ENCODE results near the gene GLRA1. TPM values are rescaled to one million over a fixed set of nuclear protein-coding genes. Genes with fewer than 3 reads are reported as not detected.

GLRA1 gene
- total RNA-seq, 4 donors from 2014 or later = not detected

DNA sequence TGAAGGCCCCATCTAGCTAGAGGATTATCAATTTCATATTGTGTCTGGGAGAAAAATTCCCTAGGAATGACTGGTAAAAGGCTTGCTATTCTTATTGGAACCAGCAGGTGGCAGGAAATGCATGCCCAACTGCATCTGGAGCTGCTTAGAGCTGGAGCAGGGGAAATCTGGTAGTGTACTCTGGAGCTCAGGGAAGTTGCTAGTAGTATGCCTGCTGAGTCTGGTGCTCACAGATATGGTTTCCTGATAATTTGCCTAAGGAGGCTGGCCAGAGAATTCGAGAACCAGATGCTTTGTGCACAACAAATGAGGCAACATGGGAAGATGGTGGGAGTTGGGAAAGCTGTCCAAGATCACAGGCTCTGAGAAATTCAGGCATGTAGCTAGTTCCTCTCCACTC lies 99.2 kb downstream of the GLRA1 start:
- H3K27ac ChIP-seq = no peak overlapping the region
- H3K9me3 ChIP-seq = no peaks in the 10 kb centered on the region
- no peaks in the 10 kb centered on the region for H3K36me3 ChIP-seq
- 18% methylated on average over 1 of the region's 1 CpG for WGBS
- no peak for DNase-seq (ENCODE audit: low spot score in 2 of 2)
- H3K27me3 ChIP-seq = no peaks in the 10 kb centered on the region
- H3K4me1 ChIP-seq = no peaks in the 10 kb centered on the region
- TF ChIP-seq, protein P1, sequence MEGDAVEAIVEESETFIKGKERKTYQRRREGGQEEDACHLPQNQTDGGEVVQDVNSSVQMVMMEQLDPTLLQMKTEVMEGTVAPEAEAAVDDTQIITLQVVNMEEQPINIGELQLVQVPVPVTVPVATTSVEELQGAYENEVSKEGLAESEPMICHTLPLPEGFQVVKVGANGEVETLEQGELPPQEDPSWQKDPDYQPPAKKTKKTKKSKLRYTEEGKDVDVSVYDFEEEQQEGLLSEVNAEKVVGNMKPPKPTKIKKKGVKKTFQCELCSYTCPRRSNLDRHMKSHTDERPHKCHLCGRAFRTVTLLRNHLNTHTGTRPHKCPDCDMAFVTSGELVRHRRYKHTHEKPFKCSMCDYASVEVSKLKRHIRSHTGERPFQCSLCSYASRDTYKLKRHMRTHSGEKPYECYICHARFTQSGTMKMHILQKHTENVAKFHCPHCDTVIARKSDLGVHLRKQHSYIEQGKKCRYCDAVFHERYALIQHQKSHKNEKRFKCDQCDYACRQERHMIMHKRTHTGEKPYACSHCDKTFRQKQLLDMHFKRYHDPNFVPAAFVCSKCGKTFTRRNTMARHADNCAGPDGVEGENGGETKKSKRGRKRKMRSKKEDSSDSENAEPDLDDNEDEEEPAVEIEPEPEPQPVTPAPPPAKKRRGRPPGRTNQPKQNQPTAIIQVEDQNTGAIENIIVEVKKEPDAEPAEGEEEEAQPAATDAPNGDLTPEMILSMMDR (IDR thresholded peaks at IDR 0.05) = peak; percentile 67 to 84
- TF ChIP-seq EP300 (IDR thresholded peaks at IDR 0.05) = no peak
- H3K4me3 ChIP-seq = no peak overlapping the region

DNA sequence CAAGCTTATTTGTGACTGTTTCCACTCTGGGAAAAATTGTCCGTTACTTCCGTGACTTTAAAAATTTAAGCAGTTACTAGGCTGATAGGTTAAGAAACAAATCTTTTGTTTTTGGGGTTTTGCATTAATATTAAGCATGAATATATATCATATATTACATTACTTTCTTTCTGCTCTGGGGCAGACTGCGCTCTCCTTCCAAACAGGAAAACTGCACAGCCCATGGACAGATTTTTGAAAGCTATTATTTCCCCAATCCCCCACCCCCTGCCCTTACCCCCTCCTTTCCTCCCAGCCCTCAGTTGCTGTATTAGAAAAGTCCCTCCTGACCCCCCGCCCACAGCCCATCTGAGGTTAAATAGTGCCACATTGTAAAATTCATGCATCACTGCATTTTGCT lies 102.5 kb downstream of the GLRA1 start:
- peaks cover 1% of the 10 kb centered on the region for H3K36me3 ChIP-seq
- TF ChIP-seq, protein P1 (IDR thresholded peaks at IDR 0.05) = no peak
- TF ChIP-seq EP300 (IDR thresholded peaks at IDR 0.05) (no peak), POLR2AphosphoS5 (IDR thresholded peaks at IDR 0.05) (no peak), POLR2A (IDR thresholded peaks at IDR 0.05) (no peak)
- H3K9me3 ChIP-seq = no peaks in the 10 kb centered on the region
- no peaks in the 10 kb centered on the region for H3K27me3 ChIP-seq
- no peak overlapping the region for H3K27ac ChIP-seq
- no peaks in the 10 kb centered on the region for H3K4me1 ChIP-seq
- no peak overlapping the region for H3K4me3 ChIP-seq
- WGBS = 97% methylated on average over 4 of the region's 4 CpGs
- no peak for DNase-seq (ENCODE audit: low spot score in 2 of 2)

DNA sequence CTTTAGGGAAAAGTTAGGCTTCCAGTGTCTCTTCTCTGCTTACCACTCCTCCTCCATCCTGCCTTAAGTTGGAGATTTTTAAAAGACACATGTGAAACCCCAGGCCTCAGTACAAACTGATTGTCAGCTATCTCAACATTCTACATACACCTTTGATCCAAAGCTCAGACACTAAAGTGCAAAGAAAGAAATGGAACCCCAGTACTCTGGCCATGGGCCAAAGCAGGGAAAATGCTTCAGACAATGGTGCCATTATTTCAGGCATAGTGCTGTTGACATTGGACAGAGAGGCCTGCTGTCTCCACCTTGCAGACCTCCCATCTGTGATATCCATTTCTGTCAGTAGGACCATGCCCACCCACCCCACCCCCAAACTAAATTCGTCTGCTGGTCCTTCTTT lies 103.7 kb downstream of the GLRA1 start:
- DNase-seq (ENCODE audit: low spot score in 2 of 2) = no peak
- Histone ChIP-seq H3K27me3 (no peaks in the 10 kb centered on the region), H3K36me3 (peaks cover 3% of the 10 kb centered on the region), H3K27ac (no peak overlapping the region), H3K9me3 (no peaks in the 10 kb centered on the region), H3K4me3 (no peak overlapping the region), H3K4me1 (no peaks in the 10 kb centered on the region)
- TF ChIP-seq POLR2A (IDR thresholded peaks at IDR 0.05) (no peak), EP300 (IDR thresholded peaks at IDR 0.05) (no peak), POLR2AphosphoS5 (IDR thresholded peaks at IDR 0.05) (no peak)
- TF ChIP-seq, protein P1 (IDR thresholded peaks at IDR 0.05) = no peak
- WGBS = 77% methylated on average over 1 of the region's 1 CpG

DNA sequence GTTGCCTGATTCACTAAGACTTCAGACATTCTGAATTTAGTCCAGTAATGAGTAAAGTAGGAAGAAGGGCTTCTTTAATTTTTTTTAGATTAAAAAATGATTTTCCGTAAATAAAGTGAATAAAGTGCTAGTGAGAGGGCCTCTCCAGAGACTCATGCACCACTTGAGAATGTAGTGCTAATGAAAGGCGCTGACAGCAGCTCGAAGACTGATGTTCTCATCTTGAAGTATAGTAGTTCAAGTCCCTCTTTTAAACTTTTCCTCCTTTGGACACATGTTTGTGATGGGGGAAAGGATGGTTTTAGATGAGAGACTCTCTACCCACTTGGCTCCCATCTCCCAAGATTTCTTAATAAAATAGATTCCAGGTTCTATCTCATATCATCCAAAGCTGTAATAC lies 104.4 kb downstream of the GLRA1 start:
- no peaks in the 10 kb centered on the region for H3K27me3 ChIP-seq
- TF ChIP-seq, protein P1 (IDR thresholded peaks at IDR 0.05) = no peak
- TF ChIP-seq POLR2AphosphoS5 (IDR thresholded peaks at IDR 0.05) (no peak), POLR2A (IDR thresholded peaks at IDR 0.05) (no peak), EP300 (IDR thresholded peaks at IDR 0.05) (no peak)
- WGBS = 78% methylated on average over 3 of the region's 3 CpGs

DNA sequence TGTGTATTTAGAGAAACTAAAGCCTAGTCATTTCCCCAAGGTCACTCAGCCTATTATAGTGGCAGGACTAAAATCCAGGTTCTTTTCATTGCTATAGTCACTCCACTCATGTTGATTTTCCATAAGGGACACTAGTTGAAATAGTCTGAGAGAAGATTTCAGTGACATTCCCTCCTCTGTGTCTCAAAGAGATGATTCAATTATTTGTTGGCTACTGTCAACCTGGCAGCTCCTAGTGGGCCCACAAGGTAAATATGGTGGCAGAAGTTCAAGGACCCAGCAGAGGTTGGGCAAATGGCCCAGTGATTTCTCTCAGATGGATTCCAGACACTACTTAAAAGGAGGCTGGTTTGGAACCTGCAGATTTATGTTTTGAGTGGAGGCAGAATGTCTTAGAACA lies 104.8 kb downstream of the GLRA1 start:
- Histone ChIP-seq H3K36me3 (peaks cover 3% of the 10 kb centered on the region), H3K27me3 (no peaks in the 10 kb centered on the region), H3K4me1 (no peaks in the 10 kb centered on the region), H3K4me3 (no peak overlapping the region), H3K9me3 (no peaks in the 10 kb centered on the region), H3K27ac (no peak overlapping the region)
- no peak for DNase-seq (ENCODE audit: low spot score in 2 of 2)
- no peak for TF ChIP-seq POLR2A (IDR thresholded peaks at IDR 0.05)
- TF ChIP-seq, protein P1 (IDR thresholded peaks at IDR 0.05) = no peak

More for the DNA sequence above, 104.4 kb downstream of the GLRA1 start:
- Histone ChIP-seq H3K4me1 (no peaks in the 10 kb centered on the region), H3K36me3 (peaks cover 3% of the 10 kb centered on the region), H3K9me3 (no peaks in the 10 kb centered on the region), H3K27ac (no peak overlapping the region), H3K4me3 (no peak overlapping the region)
- no peak for DNase-seq (ENCODE audit: low spot score in 2 of 2)
